Measurements from ENCODE around the gene MYZAP. TPM values are rescaled to one million over a fixed set of nuclear protein-coding genes. Genes with fewer than 3 reads are reported as not detected.

The MYZAP gene
- total and polyA plus RNA-seq, 2 donors from 2014 or later, result 3.3 to 6.1 TPM

DNA sequence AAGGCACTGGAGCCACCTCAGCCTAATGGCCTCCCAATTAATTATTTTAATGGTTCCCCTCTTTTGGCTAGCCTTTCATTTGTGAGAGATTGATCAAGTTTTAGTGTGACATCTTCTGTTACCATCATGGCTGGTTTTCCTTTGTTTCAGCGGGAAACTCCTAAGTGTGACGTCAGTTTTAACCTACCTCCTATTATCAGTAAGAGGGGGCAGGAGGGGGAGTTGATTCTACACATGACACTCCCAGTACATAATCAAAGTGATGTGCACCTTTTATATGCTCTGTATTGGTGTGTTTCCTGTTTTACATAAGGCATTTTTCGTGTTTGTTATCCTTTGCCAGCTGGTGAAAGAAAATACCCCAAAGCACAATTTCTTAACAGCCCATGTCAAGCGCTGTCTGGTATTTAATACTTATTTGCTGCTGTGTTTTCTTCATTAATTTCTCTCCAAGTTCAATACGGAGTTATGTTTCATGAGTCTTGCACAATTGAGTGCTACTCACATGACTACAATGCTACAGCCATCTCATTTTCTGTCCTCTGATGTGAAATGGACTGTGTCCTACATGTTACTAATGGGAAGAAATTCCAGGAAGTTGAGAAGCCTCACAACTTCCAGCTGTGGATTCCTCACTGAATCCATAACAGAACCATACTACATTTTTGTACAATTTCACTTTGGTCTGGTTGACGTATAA, 62.6 kb downstream of the MYZAP start:
- H3K4me1 ChIP-seq (ENCODE audit: control insufficient read depth in 2 of 3, insufficient read depth in 2 of 3, low read depth in 1 of 3, low read length in 3 of 3), result peaks cover 0 to 11% (median 2%) of the 10 kb centered on the region in 3 donors
- FAIRE-seq (no peak), DNase-seq (peak in 2 of 5 donors; percentile 89 to 90)
- H3K9me3 ChIP-seq (ENCODE audit: control insufficient read depth in 2 of 3, insufficient read depth in 1 of 3, low read length in 3 of 3), result no peaks in the 10 kb centered on the region
- no peaks in the 10 kb centered on the region for H3K27me3 ChIP-seq (ENCODE audit: control insufficient read depth, insufficient read depth, low read length)
- TF ChIP-seq, protein P1, sequence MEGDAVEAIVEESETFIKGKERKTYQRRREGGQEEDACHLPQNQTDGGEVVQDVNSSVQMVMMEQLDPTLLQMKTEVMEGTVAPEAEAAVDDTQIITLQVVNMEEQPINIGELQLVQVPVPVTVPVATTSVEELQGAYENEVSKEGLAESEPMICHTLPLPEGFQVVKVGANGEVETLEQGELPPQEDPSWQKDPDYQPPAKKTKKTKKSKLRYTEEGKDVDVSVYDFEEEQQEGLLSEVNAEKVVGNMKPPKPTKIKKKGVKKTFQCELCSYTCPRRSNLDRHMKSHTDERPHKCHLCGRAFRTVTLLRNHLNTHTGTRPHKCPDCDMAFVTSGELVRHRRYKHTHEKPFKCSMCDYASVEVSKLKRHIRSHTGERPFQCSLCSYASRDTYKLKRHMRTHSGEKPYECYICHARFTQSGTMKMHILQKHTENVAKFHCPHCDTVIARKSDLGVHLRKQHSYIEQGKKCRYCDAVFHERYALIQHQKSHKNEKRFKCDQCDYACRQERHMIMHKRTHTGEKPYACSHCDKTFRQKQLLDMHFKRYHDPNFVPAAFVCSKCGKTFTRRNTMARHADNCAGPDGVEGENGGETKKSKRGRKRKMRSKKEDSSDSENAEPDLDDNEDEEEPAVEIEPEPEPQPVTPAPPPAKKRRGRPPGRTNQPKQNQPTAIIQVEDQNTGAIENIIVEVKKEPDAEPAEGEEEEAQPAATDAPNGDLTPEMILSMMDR (IDR thresholded peaks at IDR 0.05; ENCODE audit: borderline replicate concordance, extremely low read depth, insufficient read depth), result no peak
- no peak overlapping the region for H3K27ac ChIP-seq (ENCODE audit: low read depth in 2 of 2, low read length in 2 of 2)
- intact Hi-C loops (cut with DNase I), result loop anchor here (10.0 kb wide), 1 partner anchor 200 kb away; no protein-coding TSS in a partner anchor
- H3K4me3 ChIP-seq (ENCODE audit: low read length in 3 of 3), result no peak overlapping the region
- H3K36me3 ChIP-seq (ENCODE audit: control insufficient read depth in 2 of 3, insufficient read depth in 3 of 3, low read length in 3 of 3), result no peaks in the 10 kb centered on the region
- no peak overlapping the region for H3K9ac ChIP-seq (ENCODE audit: low read length in 3 of 3)

GRCh38 chr15:57655053-57655452, 63.3 kb downstream of the MYZAP start:
- H3K27ac ChIP-seq (ENCODE audit: low read depth in 2 of 2, low read length in 2 of 2), result no peak overlapping the region
- H3K27me3 ChIP-seq (ENCODE audit: control insufficient read depth, insufficient read depth, low read length), result no peaks in the 10 kb centered on the region
- TF ChIP-seq, protein P1 (IDR thresholded peaks at IDR 0.05; ENCODE audit: borderline replicate concordance, extremely low read depth, insufficient read depth), result no peak
- FAIRE-seq (no peak), DNase-seq (no peak)
- no peak overlapping the region for H3K4me3 ChIP-seq (ENCODE audit: low read length in 3 of 3)
- H3K4me1 ChIP-seq (ENCODE audit: control insufficient read depth in 2 of 3, insufficient read depth in 2 of 3, low read depth in 1 of 3, low read length in 3 of 3), result peaks cover 0 to 11% (median 2%) of the 10 kb centered on the region in 3 donors
- intact Hi-C loops (cut with DNase I), result loop anchor here (10.0 kb wide), 1 partner anchor 200 kb away; no protein-coding TSS in a partner anchor
- no peak overlapping the region for H3K9ac ChIP-seq (ENCODE audit: low read length in 3 of 3)
- H3K36me3 ChIP-seq (ENCODE audit: control insufficient read depth in 2 of 3, insufficient read depth in 3 of 3, low read length in 3 of 3), result no peaks in the 10 kb centered on the region
- H3K9me3 ChIP-seq (ENCODE audit: control insufficient read depth in 2 of 3, insufficient read depth in 1 of 3, low read length in 3 of 3), result no peaks in the 10 kb centered on the region

GRCh38 chr15:57655809-57656208, 64.1 kb downstream of the MYZAP start:
- no peaks in the 10 kb centered on the region for H3K9me3 ChIP-seq (ENCODE audit: control insufficient read depth in 2 of 3, insufficient read depth in 1 of 3, low read length in 3 of 3)
- intact Hi-C loops (cut with DNase I), result loop anchor here (10.0 kb wide), 1 partner anchor 199 kb away; no protein-coding TSS in a partner anchor
- no peaks in the 10 kb centered on the region for H3K27me3 ChIP-seq (ENCODE audit: control insufficient read depth, insufficient read depth, low read length)
- no peak for FAIRE-seq
- no peaks in the 10 kb centered on the region for H3K36me3 ChIP-seq (ENCODE audit: control insufficient read depth in 2 of 3, insufficient read depth in 3 of 3, low read length in 3 of 3)
- peaks cover 0 to 11% (median 2%) of the 10 kb centered on the region in 3 donors for H3K4me1 ChIP-seq (ENCODE audit: control insufficient read depth in 2 of 3, insufficient read depth in 2 of 3, low read depth in 1 of 3, low read length in 3 of 3)
- TF ChIP-seq, protein P1 (IDR thresholded peaks at IDR 0.05; ENCODE audit: borderline replicate concordance, extremely low read depth, insufficient read depth), result peak; percentile 26
- no peak overlapping the region for H3K9ac ChIP-seq (ENCODE audit: low read length in 3 of 3)
- H3K27ac ChIP-seq (ENCODE audit: low read depth in 2 of 2, low read length in 2 of 2), result no peak overlapping the region
- no peak overlapping the region for H3K4me3 ChIP-seq (ENCODE audit: low read length in 3 of 3)
- DNase-seq, result peak in 1 of 5 donors; percentile 61
